H1 (cell line): ENCODE results near the gene ZBTB44.

Source experiments
- EZH2 ChIP-seq: fragments of 200-600 bp; sonication (generic); IDR thresholded peaks from 2 replicates; pipeline ENCODE4 v1.7.1; 2012; ENCODE audit warnings: low read depth, mild to moderate bottlenecking, moderate library complexity, low read length, inconsistent platforms; ENCODE audit not compliant: severe bottlenecking
- POLR2A ChIP-seq, 2 experiments: IDR thresholded peaks; 1 replicate in 1 of 2; 2 replicates in 1 of 2; pipeline ENCODE4 v1.6.1; 2011; ENCODE audit warnings: low read depth in 2 of 2, low read length in 2 of 2, mild to moderate bottlenecking in 2 of 2; ENCODE audit errors: control extremely low read depth in 1 of 2

- no peak; a peak in 1 of 3 replicates for TF ChIP-seq POLR2A (IDR thresholded peaks at IDR 0.05; ENCODE audit: control extremely low read depth in 1 of 2, low read depth in 2 of 2, low read length in 2 of 2)
- no peak for TF ChIP-seq EZH2
Observed at GRCh38 chr11:130315354-130315970, 745 bp upstream of the ZBTB44 start.
